Muscle of leg (tissue), 11 donors: Measurements from ENCODE around the gene LRRC61. TPM values are rescaled to one million over a fixed set of nuclear protein-coding genes. Genes with fewer than 3 reads are reported as not detected.

Experiments used
- DNase-seq: peaks from one replicate; pipeline ENCODE4 v3.0.0; 2013
- H3K27ac ChIP-seq: one replicate; pipeline ENCODE4 v1.5.1; 2013; ENCODE audit warnings: mild to moderate bottlenecking, low read length, control low read depth
- H3K27me3 ChIP-seq: one replicate; pipeline ENCODE4 v1.6.1; 2013; ENCODE audit warnings: low read length; ENCODE audit not compliant: control insufficient read depth, insufficient read depth
- H3K36me3 ChIP-seq: one replicate; pipeline ENCODE4 v1.6.1; 2013; ENCODE audit warnings: low read length; ENCODE audit not compliant: control insufficient read depth, insufficient read depth
- H3K4me1 ChIP-seq: one replicate; pipeline ENCODE4 v1.6.1; 2013; ENCODE audit warnings: low read length; ENCODE audit not compliant: control insufficient read depth, insufficient read depth
- H3K4me3 ChIP-seq: one replicate; pipeline ENCODE4 v1.5.1; 2013; ENCODE audit warnings: low read length, control low read depth
- H3K9me3 ChIP-seq: replicated peaks from 2 replicates; pipeline ENCODE4 v1.6.1; 2013; ENCODE audit warnings: low read depth, low read length; ENCODE audit not compliant: control insufficient read depth
- WGBS: methylation state at CpG from one replicate; pipeline ENCODE4 v1.1.5; 2013; ENCODE audit warnings: missing lambda C conversion rate; ENCODE audit not compliant: insufficient coverage; 5-methylcytosine and 5-hydroxymethylcytosine counted together
- polyA plus RNA-seq, 8 donors: library from polyadenylated mRNA; unstranded; fragments of 120-200 nt; gene quantifications; one replicate each; pipeline versions ENCODE4 v1.2.1 to v1.2.3, GENCODE V29; 2013; ENCODE audit warnings: inconsistent platforms in 1 of 8, low replicate concordance in 1 of 8; ENCODE audit not compliant: insufficient read length in 8 of 8, insufficient read depth in 1 of 8
- total RNA-seq: library from RNA; stranded (reverse); fragments of 120-200 nt; gene quantifications from one replicate; pipeline ENCODE4 v1.2.4, GENCODE V29; 2013

LRRC61 gene
- total and polyA plus RNA-seq, 9 donors = 3.6 to 11.9 (median 7.6) TPM

DNA sequence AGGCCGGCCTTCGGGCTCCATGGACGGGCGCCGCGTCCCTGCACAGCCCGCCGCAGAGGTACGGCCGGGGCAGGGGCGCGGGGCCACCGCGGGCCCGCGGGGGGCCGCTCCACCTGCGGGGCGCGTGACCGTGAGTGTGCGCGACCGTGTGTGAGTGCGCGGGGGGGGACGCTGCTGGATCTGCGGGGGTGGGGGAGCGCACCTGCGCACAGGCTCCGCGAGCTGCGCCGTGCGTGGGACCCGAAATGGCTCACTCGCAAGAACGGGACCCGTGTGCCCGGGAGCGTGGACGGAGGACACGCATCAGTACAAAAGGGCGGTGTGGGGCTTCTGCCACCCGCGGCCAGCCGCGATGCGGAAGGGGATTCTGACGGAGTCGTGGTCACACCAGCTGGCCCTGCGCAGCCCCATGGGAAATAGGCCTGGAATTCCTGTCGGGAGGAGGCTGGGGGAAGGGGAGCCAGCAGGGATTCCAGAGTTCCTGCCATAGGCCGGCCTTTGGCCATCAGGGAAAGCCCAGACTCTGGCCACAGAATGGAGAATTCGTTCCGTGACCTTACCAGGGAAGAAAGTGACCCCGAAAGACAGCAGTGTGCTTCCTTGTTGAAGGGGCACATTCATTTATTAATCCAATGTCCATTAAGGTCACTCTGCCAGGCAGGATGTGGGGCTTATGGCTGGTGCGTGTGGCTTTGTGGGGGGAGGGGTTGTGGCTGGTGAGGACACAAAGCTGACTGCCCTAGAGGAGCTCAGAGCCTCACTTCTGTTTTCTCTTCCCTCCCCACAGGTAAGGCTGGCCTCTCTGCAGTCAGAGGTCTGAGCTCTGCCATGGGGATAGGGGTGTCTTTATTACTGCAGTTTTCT, 46.0 kb downstream of the LRRC61 start:
- DNase-seq = peak; percentile 82
- WGBS = 1% methylated on average over 54 of the region's 58 CpGs
- H3K36me3 ChIP-seq = peaks cover 43% of the 10 kb centered on the region
- no peaks in the 10 kb centered on the region for H3K9me3 ChIP-seq
- peak overlapping the region; percentile 92 for H3K27ac ChIP-seq
- H3K4me1 ChIP-seq = peaks cover 31% of the 10 kb centered on the region
- no peaks in the 10 kb centered on the region for H3K27me3 ChIP-seq
- peak overlapping the region; percentile 90 for H3K4me3 ChIP-seq

DNA sequence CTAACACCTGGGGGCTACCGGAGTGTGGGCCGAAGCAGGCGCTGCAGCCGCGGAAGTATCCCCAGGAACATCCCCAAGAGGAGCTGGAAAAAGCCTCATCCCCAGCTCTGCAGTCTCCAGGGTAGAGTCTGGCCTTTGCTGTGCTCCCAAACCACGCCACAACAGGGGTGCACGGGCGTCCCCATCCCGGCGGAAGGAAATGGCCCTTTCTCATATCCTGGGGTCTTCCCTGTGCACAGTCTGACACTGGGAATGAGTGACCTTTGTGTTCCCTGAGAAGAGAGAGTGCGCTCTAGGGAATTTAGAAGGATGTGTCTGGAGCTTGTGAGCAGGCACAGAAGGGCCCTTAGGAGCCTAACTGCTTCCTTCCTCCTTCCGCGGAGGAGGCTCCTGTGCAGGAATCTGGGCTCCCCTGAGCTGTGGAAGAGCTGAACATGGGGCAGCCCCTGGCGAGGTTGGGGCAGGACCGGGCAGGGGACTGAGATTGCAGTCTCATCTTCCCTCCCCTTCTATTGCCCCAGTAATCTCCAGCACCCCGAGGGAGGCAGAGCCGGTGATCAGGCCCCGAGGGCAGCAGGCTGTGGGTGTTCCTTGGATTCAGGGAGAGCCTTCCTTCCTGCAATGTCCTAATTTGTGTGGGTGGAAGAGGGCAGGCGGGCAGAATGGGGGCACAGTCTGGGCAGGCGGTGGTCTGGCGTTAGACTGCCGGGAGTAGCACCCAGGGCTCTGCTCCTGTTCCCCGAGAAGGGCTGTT, 46.8 kb downstream of the LRRC61 start:
- peaks cover 29% of the 10 kb centered on the region for H3K4me1 ChIP-seq
- H3K36me3 ChIP-seq = peaks cover 49% of the 10 kb centered on the region
- H3K27ac ChIP-seq = peak overlapping the region; percentile 92
- 32% methylated on average over 12 of the region's 23 CpGs for WGBS
- peak overlapping the region; percentile 90 for H3K4me3 ChIP-seq
- no peaks in the 10 kb centered on the region for H3K9me3 ChIP-seq
- DNase-seq = no peak
- H3K27me3 ChIP-seq = no peaks in the 10 kb centered on the region

DNA sequence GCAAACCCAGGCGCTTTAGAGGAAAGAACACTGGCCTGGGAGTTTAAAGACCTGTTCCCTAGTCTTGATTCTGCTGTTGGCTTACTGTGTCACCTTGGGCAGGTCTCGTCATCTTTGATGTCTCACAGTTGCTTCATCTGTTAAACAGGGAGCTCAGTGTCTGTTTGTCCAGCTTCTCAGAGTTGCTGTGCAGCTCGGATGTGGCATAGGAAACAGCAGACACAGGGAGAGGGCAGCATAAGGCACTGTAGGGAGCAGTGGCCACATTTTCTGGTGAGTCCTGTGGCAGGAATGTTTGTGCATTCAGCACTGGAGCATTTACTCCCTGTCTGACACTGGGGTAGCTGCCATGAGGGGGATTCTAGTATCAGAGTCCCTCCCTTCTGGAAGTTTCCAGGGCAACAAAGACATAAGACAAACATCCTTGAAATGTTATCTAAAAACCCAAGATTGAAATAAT, 47.5 kb downstream of the LRRC61 start:
- no peak overlapping the region for H3K27ac ChIP-seq
- H3K4me1 ChIP-seq = peaks cover 29% of the 10 kb centered on the region
- H3K27me3 ChIP-seq = no peaks in the 10 kb centered on the region
- 70% methylated on average over 3 of the region's 3 CpGs for WGBS
- no peaks in the 10 kb centered on the region for H3K9me3 ChIP-seq
- no peak overlapping the region for H3K4me3 ChIP-seq
- no peak for DNase-seq
- H3K36me3 ChIP-seq = peaks cover 49% of the 10 kb centered on the region

DNA sequence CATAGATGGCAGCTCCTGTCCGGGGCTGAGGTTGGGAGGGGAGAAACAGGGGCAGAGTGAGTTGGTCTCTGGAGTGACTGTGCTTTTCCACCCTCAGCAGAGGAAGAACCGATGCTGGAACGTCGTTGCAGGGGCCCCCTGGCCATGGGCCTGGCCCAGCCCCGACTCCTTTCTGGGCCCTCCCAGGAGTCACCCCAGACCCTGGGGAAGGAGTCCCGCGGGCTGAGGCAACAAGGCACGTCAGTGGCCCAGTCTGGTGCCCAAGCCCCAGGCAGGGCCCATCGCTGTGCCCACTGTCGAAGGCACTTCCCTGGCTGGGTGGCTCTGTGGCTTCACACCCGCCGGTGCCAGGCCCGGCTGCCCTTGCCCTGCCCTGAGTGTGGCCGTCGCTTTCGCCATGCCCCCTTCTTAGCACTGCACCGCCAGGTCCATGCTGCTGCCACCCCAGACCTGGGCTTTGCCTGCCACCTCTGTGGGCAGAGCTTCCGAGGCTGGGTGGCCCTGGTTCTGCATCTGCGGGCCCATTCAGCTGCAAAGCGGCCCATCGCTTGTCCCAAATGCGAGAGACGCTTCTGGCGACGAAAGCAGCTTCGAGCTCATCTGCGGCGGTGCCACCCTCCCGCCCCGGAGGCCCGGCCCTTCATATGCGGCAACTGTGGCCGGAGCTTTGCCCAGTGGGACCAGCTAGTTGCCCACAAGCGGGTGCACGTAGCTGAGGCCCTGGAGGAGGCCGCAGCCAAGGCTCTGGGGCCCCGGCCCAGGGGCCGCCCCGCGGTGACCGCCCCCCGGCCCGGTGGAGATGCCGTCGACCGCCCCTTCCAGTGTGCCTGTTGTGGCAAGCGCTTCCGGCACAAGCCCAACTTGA, 48.2 kb downstream of the LRRC61 start:
- Histone ChIP-seq H3K27me3 (no peaks in the 10 kb centered on the region), H3K4me3 (no peak overlapping the region), H3K36me3 (peaks cover 49% of the 10 kb centered on the region), H3K9me3 (no peaks in the 10 kb centered on the region), H3K4me1 (peaks cover 31% of the 10 kb centered on the region), H3K27ac (no peak overlapping the region)
- 91% methylated on average over 46 of the region's 48 CpGs for WGBS
- no peak for DNase-seq

DNA sequence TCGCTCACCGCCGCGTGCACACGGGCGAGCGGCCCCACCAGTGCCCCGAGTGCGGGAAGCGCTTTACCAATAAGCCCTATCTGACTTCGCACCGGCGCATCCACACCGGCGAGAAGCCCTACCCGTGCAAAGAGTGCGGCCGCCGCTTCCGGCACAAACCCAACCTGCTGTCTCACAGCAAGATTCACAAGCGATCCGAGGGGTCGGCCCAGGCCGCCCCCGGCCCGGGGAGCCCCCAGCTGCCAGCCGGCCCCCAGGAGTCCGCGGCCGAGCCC, 48.8 kb downstream of the LRRC61 start:
- H3K27ac ChIP-seq = no peak overlapping the region
- peaks cover 35% of the 10 kb centered on the region for H3K4me1 ChIP-seq

DNA sequence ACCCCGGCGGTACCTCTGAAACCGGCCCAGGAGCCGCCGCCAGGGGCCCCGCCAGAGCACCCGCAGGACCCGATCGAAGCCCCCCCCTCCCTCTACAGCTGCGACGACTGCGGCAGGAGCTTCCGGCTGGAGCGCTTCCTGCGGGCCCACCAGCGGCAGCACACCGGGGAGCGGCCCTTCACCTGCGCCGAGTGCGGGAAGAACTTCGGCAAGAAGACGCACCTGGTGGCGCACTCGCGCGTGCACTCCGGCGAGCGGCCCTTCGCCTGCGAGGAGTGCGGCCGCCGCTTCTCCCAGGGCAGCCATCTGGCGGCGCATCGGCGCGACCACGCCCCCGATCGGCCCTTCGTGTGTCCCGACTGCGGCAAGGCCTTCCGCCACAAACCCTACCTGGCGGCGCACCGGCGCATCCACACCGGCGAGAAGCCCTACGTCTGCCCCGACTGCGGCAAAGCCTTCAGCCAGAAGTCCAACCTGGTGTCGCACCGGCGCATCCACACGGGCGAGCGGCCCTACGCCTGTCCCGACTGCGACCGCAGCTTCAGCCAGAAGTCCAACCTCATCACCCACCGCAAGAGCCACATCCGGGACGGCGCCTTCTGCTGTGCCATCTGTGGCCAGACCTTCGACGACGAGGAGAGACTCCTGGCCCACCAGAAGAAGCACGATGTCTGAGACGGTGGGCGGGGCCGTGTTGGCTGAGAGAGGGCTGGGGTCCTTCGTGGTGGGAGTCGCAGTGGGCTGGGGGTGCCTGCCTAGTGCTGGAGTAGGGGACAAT, 49.3 kb downstream of the LRRC61 start:
- H3K4me3 ChIP-seq = no peak overlapping the region
- no peak for DNase-seq
- no peak overlapping the region for H3K27ac ChIP-seq
- WGBS = 77% methylated on average over 76 of the region's 79 CpGs
- H3K9me3 ChIP-seq = no peaks in the 10 kb centered on the region
- H3K27me3 ChIP-seq = no peaks in the 10 kb centered on the region
- peaks cover 37% of the 10 kb centered on the region for H3K4me1 ChIP-seq
- H3K36me3 ChIP-seq = peaks cover 49% of the 10 kb centered on the region

More for the DNA sequence above, 48.8 kb downstream of the LRRC61 start:
- 84% methylated on average over 27 of the region's 30 CpGs for WGBS
- H3K4me3 ChIP-seq = no peak overlapping the region
- H3K36me3 ChIP-seq = peaks cover 49% of the 10 kb centered on the region
- H3K27me3 ChIP-seq = no peaks in the 10 kb centered on the region
- no peaks in the 10 kb centered on the region for H3K9me3 ChIP-seq
- DNase-seq = no peak

DNA sequence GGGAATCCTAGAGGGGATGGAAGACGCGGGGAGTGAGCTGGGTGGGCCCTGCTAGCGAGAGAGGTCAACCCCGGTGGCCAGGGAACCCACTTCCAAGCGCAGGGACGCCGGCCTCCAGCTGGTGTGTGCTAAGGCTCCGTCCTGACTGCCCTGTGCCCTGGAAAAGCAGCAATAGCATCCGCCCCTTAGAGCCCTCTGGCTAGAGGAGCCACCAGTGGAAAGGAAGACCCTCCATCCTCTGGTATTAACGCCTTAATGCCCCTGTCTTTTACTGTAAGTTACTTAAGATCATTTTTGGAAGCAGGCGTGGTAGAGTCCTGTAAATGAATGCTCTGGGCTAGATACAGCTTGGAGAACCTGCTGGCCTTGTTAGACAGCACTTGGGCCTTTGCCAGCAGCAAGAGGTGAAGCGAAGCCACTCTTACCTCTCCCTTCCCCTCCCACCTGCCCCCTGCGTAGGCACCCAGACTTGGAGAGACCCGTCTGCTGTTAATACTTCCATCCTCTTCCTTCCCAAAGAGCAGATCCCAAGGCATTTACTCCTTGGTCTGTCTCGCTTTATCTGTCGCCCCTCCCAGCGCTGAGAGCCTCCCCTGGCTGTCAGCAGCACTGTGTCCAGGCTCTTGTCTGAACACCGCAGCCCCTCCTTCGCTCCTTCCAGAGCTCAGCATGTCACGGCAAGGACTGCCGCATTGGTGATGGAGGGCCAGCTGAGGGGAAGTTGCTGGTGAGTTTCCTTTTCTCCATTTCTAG, 50.1 kb downstream of the LRRC61 start:
- 79% methylated on average over 15 of the region's 21 CpGs for WGBS
- H3K27me3 ChIP-seq = no peaks in the 10 kb centered on the region
- H3K36me3 ChIP-seq = peaks cover 49% of the 10 kb centered on the region
- no peak for DNase-seq
- H3K27ac ChIP-seq = no peak overlapping the region
- peaks cover 39% of the 10 kb centered on the region for H3K4me1 ChIP-seq
- H3K4me3 ChIP-seq = no peak overlapping the region
- no peaks in the 10 kb centered on the region for H3K9me3 ChIP-seq

DNA sequence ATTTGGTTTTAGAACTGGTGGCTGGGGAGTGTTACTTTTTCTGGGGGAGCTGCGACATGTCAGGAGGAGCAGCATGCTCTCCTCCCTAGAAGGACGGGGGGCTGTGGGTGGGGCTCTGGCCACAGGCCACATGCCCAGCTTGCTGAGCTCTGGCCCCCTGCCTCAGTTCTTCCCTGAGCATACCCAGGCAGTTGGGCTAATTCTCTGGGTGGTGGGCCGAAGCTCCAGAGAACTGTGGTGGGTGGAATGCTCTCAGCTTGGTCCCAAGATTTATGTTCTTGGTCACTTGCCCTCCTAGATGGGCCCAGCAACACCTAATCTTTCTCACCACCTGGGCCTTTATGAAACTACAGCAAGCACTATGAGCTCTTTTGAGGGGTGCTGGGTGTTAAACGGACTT, 50.9 kb downstream of the LRRC61 start:
- Histone ChIP-seq H3K9me3 (no peaks in the 10 kb centered on the region), H3K4me3 (no peak overlapping the region), H3K27me3 (no peaks in the 10 kb centered on the region), H3K36me3 (peaks cover 49% of the 10 kb centered on the region), H3K4me1 (peaks cover 45% of the 10 kb centered on the region), H3K27ac (no peak overlapping the region)
- no peak for DNase-seq
- 100% methylated on average over 2 of the region's 4 CpGs for WGBS

DNA sequence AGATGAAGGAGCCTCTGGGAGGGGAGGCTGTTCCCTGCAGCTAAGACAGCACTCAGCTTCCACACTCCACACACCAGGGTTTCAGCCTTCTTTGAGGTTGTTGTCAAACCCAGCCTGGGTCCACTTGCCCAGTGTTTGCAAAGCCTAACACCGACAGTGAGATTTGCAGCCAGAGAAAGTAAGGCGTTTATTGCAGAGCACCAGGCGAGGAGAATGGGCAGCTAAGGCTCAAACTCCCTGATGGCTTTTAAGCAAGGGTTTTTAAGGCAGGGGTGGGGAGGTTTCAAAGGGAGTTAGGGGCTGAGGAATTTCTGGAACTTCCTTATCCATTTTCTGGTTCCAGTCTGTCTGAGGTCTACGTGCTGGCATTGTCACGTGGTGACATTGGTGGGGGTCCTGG, 51.3 kb downstream of the LRRC61 start:
- peaks cover 42% of the 10 kb centered on the region for H3K4me1 ChIP-seq
- H3K27ac ChIP-seq = no peak overlapping the region
- WGBS = no CpG with 5 or more reads among the region's 5 CpGs

More for the DNA sequence above, 51.3 kb downstream of the LRRC61 start:
- DNase-seq = no peak
- peaks cover 47% of the 10 kb centered on the region for H3K36me3 ChIP-seq
- no peaks in the 10 kb centered on the region for H3K27me3 ChIP-seq
- no peaks in the 10 kb centered on the region for H3K9me3 ChIP-seq
- no peak overlapping the region for H3K4me3 ChIP-seq
